ENCODE results near the gene QSOX1.

Gene QSOX1

DNA sequence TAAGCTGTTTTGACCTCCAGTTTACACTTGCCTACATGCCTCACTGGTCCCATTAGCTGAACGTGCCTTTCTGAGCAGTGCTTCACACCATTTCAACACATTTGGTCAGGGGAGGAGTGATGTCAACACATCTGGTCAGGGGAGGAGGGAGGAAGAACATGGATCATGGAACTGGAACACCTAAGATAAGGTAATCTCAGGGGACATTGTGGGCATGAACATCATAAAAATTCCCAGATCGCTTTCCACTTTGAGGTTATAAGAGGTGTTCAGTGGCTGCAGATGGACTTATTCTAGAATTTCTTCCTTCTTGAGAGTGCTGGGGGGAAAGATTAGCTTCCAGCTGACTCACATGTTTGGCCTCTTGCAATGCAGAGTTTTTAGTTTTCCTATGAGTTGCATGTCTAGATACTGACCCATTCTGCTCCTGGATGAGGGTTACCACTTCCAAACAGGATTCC lies 2.0 kb downstream of the QSOX1 start:
- Mint-ChIP-seq H3K4me1 (ENCODE audit: low read depth) (peaks cover 34% of the 10 kb centered on the region), H3K9me3 (no peaks in the 10 kb centered on the region), H3K27ac (no peak overlapping the region), H3K27me3 (ENCODE audit: low read depth) (no peaks in the 10 kb centered on the region), H3K36me3 (ENCODE audit: low read depth) (no peaks in the 10 kb centered on the region), H3K4me3 (no peak overlapping the region)
- no peak for DNase-seq (ENCODE audit: low spot score)

- Mint-ChIP-seq H3K36me3 (ENCODE audit: low read depth) (no peaks in the 10 kb centered on the region), H3K27me3 (ENCODE audit: low read depth) (no peaks in the 10 kb centered on the region), H3K4me3 (no peak overlapping the region), H3K27ac (no peak overlapping the region), H3K4me1 (ENCODE audit: low read depth) (peaks cover 34% of the 10 kb centered on the region), H3K9me3 (no peaks in the 10 kb centered on the region)
- no peak for DNase-seq (ENCODE audit: low spot score)
Measured at GRCh38 chr1:180157108-180157507, 2.4 kb downstream of the QSOX1 start.

DNA sequence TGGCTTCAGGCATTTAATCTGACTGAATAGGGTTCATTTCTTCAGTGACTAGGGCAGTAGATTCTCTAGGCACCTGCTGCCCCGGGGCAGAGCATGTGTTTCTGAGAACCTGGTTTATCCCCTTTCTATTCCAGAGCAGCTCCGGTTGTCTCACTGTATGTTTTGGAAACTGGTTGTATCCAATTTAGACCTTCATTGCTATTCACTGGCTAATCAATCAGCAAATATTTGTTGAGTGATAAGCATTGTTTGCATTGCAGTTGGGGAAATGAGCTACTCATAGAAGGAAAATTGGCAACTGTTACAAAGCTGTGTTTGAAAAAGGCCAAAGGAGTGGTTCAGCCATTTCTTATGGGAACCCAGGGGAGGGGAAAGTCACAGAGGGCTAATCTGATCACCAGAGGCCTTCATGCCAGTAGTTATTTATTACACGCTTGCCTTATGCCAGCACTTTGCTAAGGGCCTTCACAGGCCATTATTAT lies 2.9 kb downstream of the QSOX1 start:
- no peaks in the 10 kb centered on the region for H3K9me3 Mint-ChIP-seq
- H3K4me1 Mint-ChIP-seq (ENCODE audit: low read depth), result peaks cover 31% of the 10 kb centered on the region
- no peak for DNase-seq (ENCODE audit: low spot score)
- H3K27ac Mint-ChIP-seq, result no peak overlapping the region
- no peaks in the 10 kb centered on the region for H3K27me3 Mint-ChIP-seq (ENCODE audit: low read depth)
- no peak overlapping the region for H3K4me3 Mint-ChIP-seq
- no peaks in the 10 kb centered on the region for H3K36me3 Mint-ChIP-seq (ENCODE audit: low read depth)

GRCh38 chr1:180158149-180159147 lies 3.8 kb downstream of the QSOX1 start:
- no peak overlapping the region for H3K27ac Mint-ChIP-seq
- no peaks in the 10 kb centered on the region for H3K27me3 Mint-ChIP-seq (ENCODE audit: low read depth)
- H3K4me3 Mint-ChIP-seq, result no peak overlapping the region
- H3K36me3 Mint-ChIP-seq (ENCODE audit: low read depth), result no peaks in the 10 kb centered on the region
- H3K9me3 Mint-ChIP-seq, result no peaks in the 10 kb centered on the region
- peaks cover 26% of the 10 kb centered on the region for H3K4me1 Mint-ChIP-seq (ENCODE audit: low read depth)
- DNase-seq (ENCODE audit: low spot score), result no peak

DNA sequence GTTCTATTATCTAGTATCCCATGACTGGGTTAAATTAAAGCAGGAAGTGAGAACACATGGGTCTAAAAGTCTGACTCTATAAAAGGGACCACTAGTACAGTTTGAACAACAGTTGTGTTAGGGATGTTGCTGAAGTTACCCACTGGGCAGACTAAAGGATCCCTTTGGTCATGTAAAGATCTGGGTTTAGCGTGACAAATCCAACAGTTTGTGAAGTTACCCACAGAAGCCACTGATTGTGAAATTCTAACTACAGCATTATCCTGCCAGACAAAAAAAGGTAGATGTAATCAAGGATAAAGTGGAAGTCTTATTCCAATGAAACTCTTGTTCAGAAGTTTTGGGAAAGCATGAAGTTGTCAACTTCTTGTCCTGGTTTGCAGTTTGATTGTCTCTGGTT lies 5.7 kb downstream of the QSOX1 start:
- H3K4me1 Mint-ChIP-seq (ENCODE audit: low read depth), result peaks cover 28% of the 10 kb centered on the region
- H3K4me3 Mint-ChIP-seq, result no peak overlapping the region
- no peaks in the 10 kb centered on the region for H3K9me3 Mint-ChIP-seq
- H3K27me3 Mint-ChIP-seq (ENCODE audit: low read depth), result no peaks in the 10 kb centered on the region
- no peaks in the 10 kb centered on the region for H3K36me3 Mint-ChIP-seq (ENCODE audit: low read depth)
- H3K27ac Mint-ChIP-seq, result no peak overlapping the region
- no peak for DNase-seq (ENCODE audit: low spot score)

- no peaks in the 10 kb centered on the region for H3K27me3 Mint-ChIP-seq (ENCODE audit: low read depth)
- no peak overlapping the region for H3K27ac Mint-ChIP-seq
- peaks cover 12% of the 10 kb centered on the region for H3K4me1 Mint-ChIP-seq (ENCODE audit: low read depth)
- no peaks in the 10 kb centered on the region for H3K9me3 Mint-ChIP-seq
- H3K4me3 Mint-ChIP-seq, result no peak overlapping the region
- no peaks in the 10 kb centered on the region for H3K36me3 Mint-ChIP-seq (ENCODE audit: low read depth)
- no peak for DNase-seq (ENCODE audit: low spot score)
Measured at GRCh38 chr1:180163041-180163440, 8.4 kb downstream of the QSOX1 start.

DNA sequence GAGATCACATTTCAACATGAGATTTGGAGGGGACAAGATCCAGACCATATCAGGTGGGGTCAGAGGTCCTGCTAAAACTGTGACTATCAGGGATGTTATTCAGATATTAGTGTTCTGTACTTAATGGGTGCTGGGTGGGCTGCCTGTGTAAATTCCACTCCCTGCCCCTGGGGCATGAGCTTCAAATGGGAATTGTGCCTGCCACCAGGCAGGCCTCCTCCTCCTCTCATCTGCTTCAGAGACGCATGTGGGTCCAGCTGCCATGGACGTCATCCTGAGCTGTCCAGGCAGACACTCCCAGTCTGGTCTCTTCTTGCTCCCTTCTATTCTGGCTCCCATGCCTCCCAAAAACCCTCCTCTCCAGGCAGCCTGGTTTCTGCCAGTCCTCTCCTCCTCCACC lies 10.4 kb downstream of the QSOX1 start:
- Mint-ChIP-seq H3K9me3 (no peaks in the 10 kb centered on the region), H3K36me3 (ENCODE audit: low read depth) (no peaks in the 10 kb centered on the region), H3K4me1 (ENCODE audit: low read depth) (peaks cover 8% of the 10 kb centered on the region), H3K4me3 (no peak overlapping the region), H3K27ac (no peak overlapping the region), H3K27me3 (ENCODE audit: low read depth) (no peaks in the 10 kb centered on the region)
- DNase-seq (ENCODE audit: low spot score), result no peak

DNA sequence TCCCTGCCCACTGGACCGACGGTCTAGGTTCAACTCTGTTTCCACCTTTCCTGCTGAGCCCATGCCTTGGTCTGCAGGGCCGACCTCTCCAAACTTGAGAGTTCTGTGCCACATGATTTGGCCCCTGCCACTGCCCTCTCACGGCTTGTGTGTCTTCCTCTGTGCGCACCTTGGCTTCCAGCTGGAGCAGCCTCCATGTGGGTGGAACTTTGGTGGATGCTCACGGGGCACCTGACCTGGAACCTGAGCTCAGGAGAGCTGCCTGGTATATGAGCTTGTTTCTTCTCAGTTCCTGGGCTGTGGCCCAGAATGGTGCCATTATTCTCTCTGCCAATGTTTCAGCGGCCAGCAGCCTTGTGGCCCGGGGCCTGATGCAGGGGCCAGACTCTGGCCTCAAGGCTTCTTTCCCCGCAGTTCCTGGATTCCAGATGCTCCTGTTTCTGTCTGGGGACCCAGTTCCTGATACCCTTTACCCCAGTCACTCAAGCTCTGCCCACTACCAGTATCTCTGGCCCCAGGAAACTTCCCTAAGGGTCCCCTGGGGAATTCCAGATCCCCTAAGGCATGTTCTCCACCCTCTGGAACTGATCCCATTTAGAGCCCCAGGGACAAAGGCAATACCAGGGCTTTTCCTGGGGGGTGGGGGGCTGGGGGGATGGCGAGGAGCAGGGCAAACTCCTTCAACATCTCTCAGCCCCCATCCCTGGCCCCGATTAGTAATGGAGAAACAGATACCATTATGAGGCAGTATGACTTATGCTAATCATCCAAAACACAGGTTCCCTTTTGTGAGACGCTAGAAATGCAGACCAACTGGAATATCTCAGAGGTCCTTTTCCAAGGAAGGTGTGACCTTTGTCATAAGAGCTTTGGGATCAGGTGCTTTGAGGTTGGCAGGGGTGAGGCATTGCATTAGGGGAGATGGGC lies 11.1 kb downstream of the QSOX1 start:
- DNase-seq (ENCODE audit: low spot score), result no peak
- no peaks in the 10 kb centered on the region for H3K27me3 Mint-ChIP-seq (ENCODE audit: low read depth)
- H3K27ac Mint-ChIP-seq, result no peak overlapping the region
- peaks cover 8% of the 10 kb centered on the region for H3K4me1 Mint-ChIP-seq (ENCODE audit: low read depth)
- H3K4me3 Mint-ChIP-seq, result no peak overlapping the region
- H3K36me3 Mint-ChIP-seq (ENCODE audit: low read depth), result no peaks in the 10 kb centered on the region
- no peaks in the 10 kb centered on the region for H3K9me3 Mint-ChIP-seq

DNA sequence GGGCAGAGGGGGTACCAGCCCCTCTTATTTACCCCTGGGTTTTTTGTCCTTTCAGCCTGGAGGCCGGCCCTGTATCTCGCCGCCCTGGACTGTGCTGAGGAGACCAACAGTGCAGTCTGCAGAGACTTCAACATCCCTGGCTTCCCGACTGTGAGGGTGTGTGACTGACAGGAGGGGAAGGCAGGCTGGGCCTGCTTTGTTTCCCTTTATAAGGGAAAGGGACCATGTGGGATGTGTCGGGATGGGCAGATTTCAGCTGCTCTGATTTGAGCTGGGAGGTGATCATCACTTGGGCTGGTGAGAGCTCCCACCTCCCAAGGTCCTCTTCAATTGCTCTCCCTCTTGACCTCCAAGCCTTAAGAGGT lies 11.7 kb downstream of the QSOX1 start:
- Mint-ChIP-seq H3K27ac (no peak overlapping the region), H3K4me3 (no peak overlapping the region), H3K9me3 (no peaks in the 10 kb centered on the region), H3K36me3 (ENCODE audit: low read depth) (no peaks in the 10 kb centered on the region), H3K27me3 (ENCODE audit: low read depth) (no peaks in the 10 kb centered on the region), H3K4me1 (ENCODE audit: low read depth) (peaks cover 8% of the 10 kb centered on the region)
- no peak for DNase-seq (ENCODE audit: low spot score)

- H3K27me3 Mint-ChIP-seq (ENCODE audit: low read depth), result no peaks in the 10 kb centered on the region
- no peaks in the 10 kb centered on the region for H3K9me3 Mint-ChIP-seq
- H3K36me3 Mint-ChIP-seq (ENCODE audit: low read depth), result no peaks in the 10 kb centered on the region
- H3K27ac Mint-ChIP-seq, result no peak overlapping the region
- H3K4me1 Mint-ChIP-seq (ENCODE audit: low read depth), result peaks cover 8% of the 10 kb centered on the region
- no peak overlapping the region for H3K4me3 Mint-ChIP-seq
- no peak for DNase-seq (ENCODE audit: low spot score)
Measured at GRCh38 chr1:180167021-180167701, 12.5 kb downstream of the QSOX1 start.

DNA sequence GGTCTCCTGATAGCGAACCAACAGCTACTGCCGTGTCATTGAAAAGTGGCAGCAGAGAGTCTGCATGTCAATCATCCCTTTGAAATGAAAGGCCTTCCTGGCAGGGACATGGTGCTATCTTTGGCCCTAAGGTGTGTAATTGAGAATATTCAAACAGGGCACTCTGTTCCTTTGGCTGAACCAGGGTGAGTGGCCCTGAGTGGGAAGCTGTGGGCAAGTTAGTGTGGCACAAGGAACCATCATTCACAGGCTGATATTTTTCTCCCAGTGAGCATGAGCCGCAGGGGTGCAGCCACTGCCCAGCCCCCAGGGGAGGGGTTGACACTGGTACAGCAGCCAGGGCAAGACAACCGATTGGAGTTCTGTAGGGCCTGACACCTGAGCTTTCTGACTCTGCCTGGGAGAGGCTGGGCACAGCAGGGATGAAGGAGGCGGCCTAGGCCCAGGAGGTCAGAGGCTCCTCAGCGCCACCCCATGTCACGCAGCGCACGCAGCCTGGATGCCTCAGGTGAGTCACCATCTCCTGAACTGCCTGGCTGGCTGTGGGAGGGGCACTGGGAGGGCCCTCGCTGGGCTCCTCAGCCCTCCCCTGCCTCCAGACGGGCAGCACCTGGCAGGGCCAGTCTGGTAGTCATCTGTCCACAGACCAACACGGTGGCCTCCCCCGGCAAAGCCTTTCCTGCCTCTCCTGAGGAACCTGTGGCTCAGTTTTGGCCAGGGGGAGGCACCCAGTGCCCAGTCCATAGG lies 13.2 kb downstream of the QSOX1 start:
- H3K4me3 Mint-ChIP-seq, result no peak overlapping the region
- peaks cover 8% of the 10 kb centered on the region for H3K4me1 Mint-ChIP-seq (ENCODE audit: low read depth)
- H3K9me3 Mint-ChIP-seq, result no peaks in the 10 kb centered on the region
- H3K36me3 Mint-ChIP-seq (ENCODE audit: low read depth), result no peaks in the 10 kb centered on the region
- no peak for DNase-seq (ENCODE audit: low spot score)
- no peaks in the 10 kb centered on the region for H3K27me3 Mint-ChIP-seq (ENCODE audit: low read depth)
- H3K27ac Mint-ChIP-seq, result no peak overlapping the region

DNA sequence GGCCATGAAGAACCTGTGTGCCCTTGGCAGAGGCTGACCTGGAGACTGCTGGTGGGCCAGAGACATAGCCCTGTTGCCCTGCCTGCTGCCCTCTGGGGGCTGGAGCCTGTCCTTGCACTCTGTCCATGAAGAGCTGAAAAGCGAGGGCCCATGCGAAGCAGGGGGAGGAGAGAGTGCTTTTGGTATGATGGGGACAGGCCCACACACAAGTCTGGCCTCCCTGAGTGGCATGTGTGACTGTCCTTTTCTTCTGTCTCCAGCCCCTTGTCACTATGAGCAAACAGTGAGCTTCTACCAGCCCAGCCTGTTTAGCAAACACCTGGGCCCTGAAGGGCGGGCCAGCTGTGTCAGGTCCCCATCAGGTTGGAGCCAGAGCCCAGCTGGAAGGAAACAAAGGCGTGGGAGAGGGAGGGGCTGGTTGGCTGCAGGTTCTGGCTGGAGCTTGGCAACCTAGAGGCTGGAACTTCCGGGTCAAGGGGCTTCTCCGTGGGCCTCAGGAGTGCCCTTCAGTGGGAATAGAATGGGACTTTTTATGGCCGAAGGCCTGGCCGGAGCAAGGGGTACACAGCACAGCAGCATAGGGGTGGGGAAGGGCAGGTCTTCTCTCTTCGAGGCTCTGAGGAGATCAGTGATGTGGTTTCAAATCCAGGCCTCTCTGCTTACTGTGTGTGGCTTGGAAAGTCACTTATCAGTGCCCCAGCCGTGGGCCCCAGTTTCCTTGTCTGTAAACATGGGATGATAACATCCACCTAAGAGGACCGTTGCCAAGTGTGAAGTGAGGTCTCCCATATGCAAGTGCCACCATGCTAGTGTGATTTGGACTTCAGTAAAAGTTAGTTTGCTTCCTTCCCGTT lies 14.3 kb downstream of the QSOX1 start:
- Mint-ChIP-seq H3K36me3 (ENCODE audit: low read depth) (no peaks in the 10 kb centered on the region), H3K27ac (no peak overlapping the region), H3K27me3 (ENCODE audit: low read depth) (no peaks in the 10 kb centered on the region), H3K4me3 (no peak overlapping the region), H3K4me1 (ENCODE audit: low read depth) (peaks cover 5% of the 10 kb centered on the region), H3K9me3 (no peaks in the 10 kb centered on the region)
- DNase-seq (ENCODE audit: low spot score), result peak; percentile 14

Data from T-helper 2 cell treated with Interferon-gamma antibody and Interleukin-4, amounts not matched to agents 5 μg/mL and 100 μg/mL, for 36 hours (primary cell).